GM12874 (cell line): ENCODE measurements around the gene RTP2.

Experiments used
- TF ChIP-seq, protein P1 (sequence below): IDR thresholded peaks from 2 replicates; pipeline ENCODE4 v1.5.1; 2011; ENCODE audit warnings: low read depth, mild to moderate bottlenecking, control low read depth, low read length, moderate library complexity; ENCODE audit not compliant: insufficient read depth

The RTP2 gene

DNA sequence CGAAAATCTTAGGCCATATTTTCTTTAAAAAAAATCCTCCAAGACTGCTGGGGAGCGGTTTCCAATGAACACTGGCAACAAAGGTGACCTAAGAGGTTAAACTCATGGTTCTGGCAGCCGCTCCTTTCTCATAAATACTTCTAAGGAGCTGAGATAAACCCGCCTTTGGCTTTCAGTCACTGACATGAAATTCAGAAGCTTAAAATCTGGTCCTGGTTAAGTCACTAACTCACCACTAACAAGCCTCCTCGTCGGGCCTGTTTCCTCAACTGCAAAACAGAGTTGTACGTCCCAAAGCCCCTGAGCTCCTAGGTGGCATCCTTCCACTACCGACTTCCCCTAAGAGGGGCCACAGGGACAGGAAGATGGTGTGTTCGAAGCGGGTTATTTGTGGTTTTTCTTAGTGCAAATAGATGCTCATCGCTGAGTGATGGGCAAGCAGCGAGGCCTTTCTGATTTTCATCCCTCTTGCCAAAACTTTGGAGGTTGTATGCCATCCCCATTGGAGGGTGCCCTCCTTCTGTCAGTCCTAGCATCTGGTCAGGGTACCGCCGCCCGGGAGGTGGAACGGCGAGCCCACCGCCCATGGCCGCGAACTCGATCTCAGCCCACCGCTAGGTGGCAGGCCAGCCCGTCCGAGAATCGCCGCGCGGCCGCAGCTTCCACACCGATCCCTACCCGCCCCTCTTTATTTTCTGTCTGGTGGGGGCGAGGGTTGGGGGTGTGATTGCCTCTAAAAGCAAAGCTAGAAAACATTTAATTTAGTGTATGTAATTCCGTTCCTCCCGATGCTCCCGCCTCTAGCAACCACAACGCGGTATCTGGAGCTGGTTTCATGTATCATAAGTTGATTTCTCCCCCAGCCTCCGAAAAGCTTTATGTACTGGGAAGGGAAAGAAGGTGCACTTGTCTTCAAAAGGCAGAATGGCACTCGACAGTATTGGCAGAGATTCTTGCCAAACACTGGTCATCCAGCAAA, 38.4 kb upstream of the RTP2 start:
- TF ChIP-seq, protein P1, sequence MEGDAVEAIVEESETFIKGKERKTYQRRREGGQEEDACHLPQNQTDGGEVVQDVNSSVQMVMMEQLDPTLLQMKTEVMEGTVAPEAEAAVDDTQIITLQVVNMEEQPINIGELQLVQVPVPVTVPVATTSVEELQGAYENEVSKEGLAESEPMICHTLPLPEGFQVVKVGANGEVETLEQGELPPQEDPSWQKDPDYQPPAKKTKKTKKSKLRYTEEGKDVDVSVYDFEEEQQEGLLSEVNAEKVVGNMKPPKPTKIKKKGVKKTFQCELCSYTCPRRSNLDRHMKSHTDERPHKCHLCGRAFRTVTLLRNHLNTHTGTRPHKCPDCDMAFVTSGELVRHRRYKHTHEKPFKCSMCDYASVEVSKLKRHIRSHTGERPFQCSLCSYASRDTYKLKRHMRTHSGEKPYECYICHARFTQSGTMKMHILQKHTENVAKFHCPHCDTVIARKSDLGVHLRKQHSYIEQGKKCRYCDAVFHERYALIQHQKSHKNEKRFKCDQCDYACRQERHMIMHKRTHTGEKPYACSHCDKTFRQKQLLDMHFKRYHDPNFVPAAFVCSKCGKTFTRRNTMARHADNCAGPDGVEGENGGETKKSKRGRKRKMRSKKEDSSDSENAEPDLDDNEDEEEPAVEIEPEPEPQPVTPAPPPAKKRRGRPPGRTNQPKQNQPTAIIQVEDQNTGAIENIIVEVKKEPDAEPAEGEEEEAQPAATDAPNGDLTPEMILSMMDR = peak; percentile 93

DNA sequence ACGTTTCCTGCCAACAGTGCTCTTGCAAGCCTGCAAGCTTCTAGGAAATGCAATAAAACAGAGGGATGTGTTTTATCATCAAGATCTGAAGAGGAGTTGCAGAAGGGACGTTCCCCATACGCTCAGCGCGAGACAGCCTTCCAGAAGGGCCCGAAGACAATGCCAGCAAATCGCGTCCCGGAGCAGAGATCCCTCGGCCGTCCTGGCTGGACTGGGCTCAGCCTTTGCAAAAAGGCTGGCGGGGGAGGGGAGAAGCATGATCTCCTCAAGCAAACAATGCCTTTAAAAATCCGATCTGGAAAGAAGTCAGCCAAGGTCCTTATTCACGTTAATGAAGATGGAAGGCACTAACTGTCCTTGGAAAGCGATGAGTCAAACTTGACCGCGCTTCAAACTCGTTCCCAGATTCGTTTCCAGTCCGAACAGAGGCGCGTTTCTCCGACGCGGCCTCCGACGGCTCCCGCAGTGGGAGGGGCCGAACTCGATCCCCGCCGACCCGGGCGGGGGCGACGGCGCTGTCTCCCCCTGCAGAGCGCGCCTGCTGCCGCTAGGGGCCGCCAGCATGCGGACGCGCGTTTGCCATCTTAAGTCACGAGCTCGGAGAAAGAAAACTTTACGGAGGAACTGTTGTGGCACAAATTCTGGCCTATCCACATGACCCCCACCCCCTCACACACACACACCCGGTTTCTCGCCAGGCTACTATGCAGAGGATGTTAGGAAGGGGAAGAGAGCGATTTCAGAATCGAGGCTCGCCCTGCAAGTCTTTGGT, 37.4 kb upstream of the RTP2 start:
- TF ChIP-seq, protein P1 = peak; percentile 98

DNA sequence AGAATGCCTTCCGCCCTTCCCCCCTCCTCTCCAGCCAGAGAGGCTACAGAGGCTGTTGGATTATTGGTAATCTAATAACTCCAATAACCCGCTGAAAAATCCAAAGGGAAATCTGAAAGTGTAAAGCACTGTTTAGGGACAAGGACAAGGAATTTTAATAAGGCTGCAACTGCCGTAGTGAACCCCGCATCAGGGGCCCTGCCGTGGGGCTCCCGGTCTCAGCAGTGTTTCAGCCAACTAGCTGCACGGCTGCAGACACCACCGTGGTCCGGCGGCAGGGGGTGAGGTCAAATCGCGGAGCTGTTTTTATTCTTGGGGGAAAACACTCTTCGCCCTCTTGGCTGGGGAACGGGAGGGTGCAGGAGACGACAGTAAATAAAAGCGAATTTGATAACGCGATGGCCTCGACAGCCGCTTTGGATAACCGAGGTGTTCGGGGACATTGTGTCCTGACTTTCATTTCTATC, 36.8 kb upstream of the RTP2 start:
- TF ChIP-seq, protein P1 = no peak

- TF ChIP-seq, protein P1 = peak; percentile 84
Measured at GRCh38 chr3:187738331-187739093, 36.2 kb upstream of the RTP2 start.

DNA sequence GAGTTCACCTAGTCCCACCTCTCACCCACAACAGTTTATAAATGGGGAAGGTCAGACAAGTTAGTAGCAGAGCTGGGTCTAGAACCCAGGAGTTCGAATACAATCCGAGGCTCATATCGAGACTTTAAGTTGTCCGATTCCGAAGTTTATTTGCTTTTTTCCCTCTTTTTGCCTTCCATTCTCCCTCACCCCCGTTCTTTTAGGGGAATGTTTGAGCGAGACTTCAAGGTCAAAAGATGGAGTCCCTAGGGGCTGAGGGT, 35.6 kb upstream of the RTP2 start:
- TF ChIP-seq, protein P1 = no peak

DNA sequence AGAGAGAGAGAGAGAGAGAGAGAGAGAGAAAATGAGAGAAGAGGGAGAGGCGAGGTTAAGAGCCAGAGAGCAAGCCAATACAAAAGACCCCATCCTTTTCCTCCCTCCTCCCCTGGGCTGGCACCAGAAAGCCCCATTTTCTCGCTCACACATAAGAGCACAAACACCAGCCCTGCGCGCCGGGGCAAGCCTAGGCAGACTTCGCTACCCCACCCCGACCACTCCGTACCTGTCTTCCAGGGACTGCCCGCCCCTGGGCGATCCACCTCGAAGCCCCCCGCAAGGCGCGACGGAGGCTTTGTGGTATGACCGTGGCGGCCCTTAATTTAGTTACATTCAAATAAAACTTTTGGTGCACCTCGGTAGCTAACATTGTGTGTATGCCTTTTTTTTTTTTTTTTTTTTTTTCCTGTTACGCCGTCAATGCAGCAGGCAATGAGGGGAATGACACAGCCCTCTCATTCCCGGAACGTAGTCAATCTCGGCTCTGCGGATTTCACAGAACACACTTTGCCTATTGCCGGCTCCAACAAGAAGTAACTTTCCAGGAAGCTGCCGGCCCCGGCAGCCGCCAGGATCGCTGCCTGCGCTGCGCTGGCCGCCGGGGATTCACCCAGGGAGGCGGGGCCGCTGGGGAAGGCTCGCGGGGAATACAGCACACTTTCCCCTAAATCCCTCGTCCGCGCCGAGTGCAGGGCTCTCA, 35.2 kb upstream of the RTP2 start:
- TF ChIP-seq, protein P1 = no peak
